Measurements from ENCODE around the gene HEATR9.

DNA sequence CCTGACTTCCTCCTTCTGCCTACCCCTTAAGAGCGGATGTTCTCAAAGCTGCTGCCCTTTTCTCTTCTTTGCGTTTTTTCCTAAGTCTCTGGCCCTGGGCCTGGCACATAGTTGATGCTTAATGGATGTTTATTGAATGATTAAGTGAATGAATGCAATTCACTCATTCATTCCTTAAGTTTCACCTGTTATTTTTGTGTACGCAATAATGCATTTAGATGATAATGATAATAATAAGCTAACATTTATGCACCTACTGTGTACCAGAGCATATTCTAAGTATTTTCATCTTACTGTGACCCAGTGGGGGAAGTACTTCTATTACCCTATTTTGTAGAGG is 7.1 kb upstream of the HEATR9 start:
- no peak for TF ChIP-seq POLR2A (IDR thresholded peaks at IDR 0.05; ENCODE audit: extremely low read depth, insufficient read length)
- TF ChIP-seq, protein P1, sequence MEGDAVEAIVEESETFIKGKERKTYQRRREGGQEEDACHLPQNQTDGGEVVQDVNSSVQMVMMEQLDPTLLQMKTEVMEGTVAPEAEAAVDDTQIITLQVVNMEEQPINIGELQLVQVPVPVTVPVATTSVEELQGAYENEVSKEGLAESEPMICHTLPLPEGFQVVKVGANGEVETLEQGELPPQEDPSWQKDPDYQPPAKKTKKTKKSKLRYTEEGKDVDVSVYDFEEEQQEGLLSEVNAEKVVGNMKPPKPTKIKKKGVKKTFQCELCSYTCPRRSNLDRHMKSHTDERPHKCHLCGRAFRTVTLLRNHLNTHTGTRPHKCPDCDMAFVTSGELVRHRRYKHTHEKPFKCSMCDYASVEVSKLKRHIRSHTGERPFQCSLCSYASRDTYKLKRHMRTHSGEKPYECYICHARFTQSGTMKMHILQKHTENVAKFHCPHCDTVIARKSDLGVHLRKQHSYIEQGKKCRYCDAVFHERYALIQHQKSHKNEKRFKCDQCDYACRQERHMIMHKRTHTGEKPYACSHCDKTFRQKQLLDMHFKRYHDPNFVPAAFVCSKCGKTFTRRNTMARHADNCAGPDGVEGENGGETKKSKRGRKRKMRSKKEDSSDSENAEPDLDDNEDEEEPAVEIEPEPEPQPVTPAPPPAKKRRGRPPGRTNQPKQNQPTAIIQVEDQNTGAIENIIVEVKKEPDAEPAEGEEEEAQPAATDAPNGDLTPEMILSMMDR (IDR thresholded peaks at IDR 0.05; ENCODE audit: low read depth, low read length), result no peak
- TF ChIP-seq, protein P2, sequence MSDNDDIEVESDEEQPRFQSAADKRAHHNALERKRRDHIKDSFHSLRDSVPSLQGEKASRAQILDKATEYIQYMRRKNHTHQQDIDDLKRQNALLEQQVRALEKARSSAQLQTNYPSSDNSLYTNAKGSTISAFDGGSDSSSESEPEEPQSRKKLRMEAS (IDR thresholded peaks at IDR 0.05; ENCODE audit: low read depth, low read length), result no peak
- TF ChIP-seq MYC (IDR thresholded peaks at IDR 0.05; ENCODE audit: low read depth, low read length), result no peak

Measured in NB4 (cell line).